Activated T-helper 1 cell treated with anti-CD3 and anti-CD28 coated beads, Interleukin-2, amount 50 U/mL, for 16 hours (primary cell): ENCODE results near the gene SPACA1.
"Not testable (repeated sequence)": the region's sequence is repeated elsewhere in the genome, so short reads cannot be mapped to it uniquely, and the experiment has no call there.

ENCODE experiments used
- DNase-seq, 2 donors: peaks; one replicate each; pipeline ENCODE4 v3.0.0-alpha.2; 2020; ENCODE audit warnings: low read depth in 1 of 2, low spot score in 1 of 2

Gene SPACA1, protein sequence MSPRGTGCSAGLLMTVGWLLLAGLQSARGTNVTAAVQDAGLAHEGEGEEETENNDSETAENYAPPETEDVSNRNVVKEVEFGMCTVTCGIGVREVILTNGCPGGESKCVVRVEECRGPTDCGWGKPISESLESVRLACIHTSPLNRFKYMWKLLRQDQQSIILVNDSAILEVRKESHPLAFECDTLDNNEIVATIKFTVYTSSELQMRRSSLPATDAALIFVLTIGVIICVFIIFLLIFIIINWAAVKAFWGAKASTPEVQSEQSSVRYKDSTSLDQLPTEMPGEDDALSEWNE

DNA sequence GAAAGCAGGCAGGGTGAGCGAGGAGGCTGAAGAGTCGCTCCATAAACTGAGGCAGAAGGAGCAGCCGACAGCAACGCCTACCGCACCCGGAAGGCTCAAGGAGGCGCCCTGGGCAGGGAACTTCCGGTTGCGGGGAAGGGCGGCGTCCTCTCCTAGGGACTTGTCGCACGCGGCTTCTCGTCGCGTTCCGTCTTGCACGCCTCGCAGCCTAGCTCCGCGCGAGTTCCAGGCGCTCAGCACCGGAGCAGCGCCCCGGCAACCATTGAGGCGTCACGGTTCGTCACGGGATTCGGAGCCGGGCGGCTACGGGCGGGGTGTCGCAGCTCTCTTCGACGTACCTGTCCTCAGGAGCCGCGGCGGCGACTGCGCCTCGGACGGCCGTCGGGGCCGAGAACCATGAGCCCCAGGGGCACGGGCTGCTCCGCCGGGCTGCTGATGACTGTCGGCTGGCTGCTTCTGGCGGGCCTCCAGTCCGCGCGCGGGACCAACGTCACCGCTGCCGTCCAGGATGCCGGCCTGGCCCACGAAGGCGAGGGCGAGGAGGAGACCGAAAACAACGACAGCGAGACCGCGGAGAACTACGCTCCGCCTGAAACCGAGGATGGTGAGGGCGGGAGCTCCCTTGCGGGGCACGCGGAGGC, at the start of gene SPACA1:
Gene SPACA1, plus strand, starts transcription at position 332 of the 641 bp plus-strand sequence. Its CDS starts 65 bp downstream, at position 397.
- no peak for DNase-seq

DNA sequence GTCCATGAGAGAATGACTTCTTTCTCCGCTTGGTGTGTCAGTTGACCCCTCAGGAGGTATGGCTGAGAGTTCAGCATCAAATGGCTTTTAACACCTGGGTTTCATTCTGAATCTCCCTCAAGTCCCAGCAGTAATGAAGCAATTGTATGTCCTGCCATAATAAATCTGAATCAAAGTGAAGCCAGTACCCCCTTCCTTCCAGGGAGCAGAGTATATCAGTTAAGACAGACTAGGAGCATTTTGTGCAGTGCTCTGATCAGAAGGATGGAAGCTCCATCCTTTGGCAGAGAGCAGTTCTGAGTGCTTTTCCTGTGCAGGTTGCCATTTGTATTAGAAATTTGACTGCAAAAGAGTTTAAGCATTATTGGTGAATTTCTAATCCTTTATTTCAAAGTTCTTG, 46.9 kb upstream of the SPACA1 start:
- DNase-seq: no peak

DNA sequence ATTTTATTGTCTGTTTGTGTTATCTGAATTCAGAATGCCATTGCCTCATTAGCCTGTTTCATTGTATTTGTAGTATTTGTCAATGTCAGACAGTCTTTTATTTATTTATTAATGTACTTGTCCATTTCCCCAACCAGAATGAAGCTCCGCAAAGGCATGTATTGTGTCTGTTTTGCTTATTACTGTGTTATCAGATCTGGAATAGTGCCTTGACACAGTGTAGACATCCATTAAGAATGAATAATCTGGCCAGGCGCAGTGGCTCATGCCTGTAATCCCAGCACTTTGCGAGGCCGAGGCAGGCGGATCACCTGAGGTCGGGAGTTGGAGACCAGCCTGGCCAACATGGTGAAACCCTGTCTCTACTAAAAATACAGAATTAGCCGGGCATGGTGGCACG, 46.4 kb upstream of the SPACA1 start:
- DNase-seq: not testable (repeated sequence)

DNA sequence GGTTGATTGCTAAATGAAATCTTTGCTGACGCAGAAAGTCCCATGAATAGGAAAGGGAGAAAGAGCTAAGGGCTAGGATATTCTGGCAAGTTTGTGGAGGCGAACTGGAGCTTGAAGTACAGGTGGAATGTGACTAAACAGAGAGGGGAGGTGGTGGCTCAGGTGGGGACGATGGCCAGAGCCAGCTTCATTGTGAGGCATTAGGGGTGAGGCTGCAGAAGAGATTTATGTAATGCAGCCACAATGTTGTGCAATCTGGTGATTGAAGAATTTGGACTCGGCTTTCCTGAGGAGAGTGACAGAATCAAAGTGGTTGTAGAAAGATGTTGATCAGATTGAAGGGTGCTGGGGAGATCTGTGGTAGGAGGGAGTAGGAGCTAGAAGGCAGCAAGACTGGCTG, 42.9 kb upstream of the SPACA1 start:
- no peak for DNase-seq

DNA sequence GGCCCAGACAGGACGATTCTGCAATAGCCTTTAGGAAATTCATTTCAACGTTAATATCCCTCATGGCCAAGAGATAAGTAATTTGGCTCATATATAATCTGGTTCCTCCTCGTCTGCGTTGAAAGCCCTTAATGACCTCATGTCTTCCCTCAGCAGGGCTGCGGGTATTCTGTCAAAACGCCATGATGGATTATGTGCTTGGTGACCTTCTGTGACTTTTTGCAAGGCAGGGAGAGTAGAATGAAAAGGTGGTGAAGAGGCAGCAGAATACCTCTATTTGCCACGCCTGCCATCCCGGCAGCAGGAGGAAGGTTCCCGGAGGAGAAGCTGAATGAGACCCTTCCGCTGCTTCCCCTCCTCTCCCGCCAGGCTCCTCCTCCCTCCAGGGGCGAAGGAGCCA, 41.1 kb upstream of the SPACA1 start:
- DNase-seq: no peak

DNA sequence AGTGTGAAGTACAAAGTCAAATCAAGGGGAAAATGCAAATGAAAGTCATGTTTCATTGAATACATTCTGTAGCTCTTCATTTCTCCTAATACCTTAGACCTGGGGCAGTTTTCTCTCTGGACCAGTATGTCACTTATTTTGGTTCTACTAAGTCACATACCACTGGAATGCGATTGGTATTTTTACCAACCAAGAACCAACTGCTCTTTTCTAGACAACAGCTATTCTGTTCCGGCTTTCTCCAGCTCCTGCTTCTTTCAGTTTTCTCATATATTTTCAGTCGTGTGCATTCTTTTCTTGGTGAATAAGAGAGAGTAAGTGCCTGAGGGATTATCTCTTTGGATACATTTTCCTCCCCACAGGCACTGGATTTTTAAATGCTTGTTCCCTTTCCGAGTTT, 39.2 kb upstream of the SPACA1 start:
- no peak for DNase-seq

DNA sequence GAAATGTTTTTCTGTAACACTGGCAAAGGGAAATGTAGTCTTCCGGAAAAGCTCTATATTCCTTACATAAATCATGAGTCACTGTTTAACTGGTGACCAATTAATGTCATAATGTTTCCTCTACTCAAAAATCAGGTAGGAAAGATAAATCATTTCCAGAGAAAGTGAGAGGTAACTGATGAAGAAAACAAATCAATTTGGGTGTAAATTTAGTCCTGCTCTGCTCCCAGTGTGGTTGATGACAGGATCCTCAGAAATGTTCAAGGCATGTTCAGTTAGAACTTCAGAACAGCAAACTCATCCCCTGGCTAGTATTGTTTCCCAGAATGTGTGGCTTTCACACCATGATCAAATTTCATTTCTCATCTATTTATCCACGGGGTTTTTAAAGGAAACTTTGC, 38.8 kb upstream of the SPACA1 start:
- DNase-seq: no peak

DNA sequence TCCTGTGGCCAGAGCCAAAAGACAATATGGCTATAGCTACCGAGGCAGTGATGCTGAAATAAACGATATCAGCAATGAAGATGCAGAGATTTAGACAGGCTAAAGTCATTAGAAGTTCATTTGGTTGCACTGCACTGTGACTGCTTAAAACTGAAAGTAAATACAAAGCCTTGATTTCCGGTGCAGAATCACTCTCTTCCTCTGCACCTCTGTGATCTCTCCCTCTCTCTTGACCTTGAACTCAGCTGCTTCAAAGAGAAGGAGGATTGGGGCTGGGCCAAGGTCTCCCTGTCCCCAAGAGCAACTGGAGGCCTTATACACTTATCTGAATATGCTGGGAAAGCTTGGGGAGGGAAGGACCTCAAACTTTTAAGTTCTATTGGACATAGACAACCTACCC, 34.6 kb upstream of the SPACA1 start:
- no peak for DNase-seq

DNA sequence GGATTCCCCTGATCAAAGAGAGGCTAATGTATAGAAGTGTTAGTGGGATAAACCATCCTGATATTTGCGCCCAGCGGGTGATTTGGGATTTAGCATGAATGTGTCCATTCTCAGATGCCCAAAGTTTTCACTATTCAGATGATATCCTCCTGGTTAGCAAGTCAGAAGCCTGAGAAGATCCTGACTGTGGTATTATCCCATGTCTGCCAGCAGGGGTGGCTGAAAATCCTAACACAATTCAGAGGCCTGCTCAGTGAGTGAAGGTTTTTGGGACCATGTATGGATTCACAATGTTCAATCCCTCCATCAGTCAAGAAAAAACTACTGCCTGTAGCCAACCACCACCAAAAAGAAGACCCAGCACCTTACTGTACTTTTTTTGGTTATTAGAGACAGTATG, 34.1 kb upstream of the SPACA1 start:
- DNase-seq: no peak

DNA sequence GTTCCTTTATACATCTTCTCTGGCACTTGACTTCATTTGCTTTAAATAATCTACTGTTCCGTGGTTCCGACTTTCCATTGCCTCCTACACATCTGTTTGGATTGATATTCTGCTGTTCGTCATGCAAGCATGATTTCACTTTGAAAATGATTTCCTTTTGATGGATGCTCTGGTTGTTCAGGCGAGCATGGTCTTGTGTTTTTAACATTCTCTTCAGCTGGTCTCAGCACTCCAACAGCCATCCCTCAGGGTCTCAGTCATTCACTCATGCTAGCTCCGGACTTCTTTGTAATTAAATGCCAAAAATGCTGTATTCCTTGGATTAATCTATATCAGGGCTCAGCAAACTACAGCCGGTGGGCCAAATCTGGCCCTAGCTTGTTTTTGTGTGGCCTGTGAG, 27.2 kb upstream of the SPACA1 start:
- DNase-seq: no peak

DNA sequence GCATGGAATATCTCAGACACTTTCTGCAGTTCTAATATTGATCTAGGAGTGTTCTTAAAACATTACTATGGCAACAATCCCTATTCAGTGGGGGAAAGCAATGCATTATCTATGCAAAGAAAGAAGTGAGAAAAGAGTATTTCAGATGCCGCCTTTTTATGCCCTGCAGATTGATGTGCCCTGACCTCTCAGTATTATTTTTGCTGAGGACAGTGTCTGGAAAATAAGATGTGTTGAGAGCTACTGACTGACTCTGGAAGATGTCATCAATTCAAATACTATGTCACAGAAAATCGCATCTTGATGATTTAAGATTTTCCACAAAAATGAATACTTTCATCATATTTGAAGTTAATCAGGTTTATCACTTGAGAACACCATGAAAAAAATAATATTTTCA, 22.9 kb upstream of the SPACA1 start:
- DNase-seq: no peak

DNA sequence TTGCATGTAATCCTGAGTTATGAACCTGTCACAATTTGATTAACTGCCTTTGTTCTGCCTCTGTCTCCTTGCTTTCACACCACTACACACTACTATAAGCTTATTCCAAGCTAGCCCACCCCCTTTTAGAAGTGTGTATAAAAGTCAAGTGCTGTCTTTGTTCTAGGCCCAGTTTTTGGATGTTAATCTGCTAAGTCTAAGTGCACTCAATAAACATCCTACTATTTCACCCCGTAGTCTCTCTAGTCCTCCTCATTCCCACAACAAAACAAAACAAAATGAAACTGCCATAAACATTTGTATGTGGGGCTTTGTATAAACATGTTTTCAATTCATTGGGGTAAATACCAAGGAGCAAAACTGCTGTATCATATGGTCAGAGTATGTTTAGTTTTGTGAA, 16.1 kb upstream of the SPACA1 start:
- DNase-seq: no peak

DNA sequence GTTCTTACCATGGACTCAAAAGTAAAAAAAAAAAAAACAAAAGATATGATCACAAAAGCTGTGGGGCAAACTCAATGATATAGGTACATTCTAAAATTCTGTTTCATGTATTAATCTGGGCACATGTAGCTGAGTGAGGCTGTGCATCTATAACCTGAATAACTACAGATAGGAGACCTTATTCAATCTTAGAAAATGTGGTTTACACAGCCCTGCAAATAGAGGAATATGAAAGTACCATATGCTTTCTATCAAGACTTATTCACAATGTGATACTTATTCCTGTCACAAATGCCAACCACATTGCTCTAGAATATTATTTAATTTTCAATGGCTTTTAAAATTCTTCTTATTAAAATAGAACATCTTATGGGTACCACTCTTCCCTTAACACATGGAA, 3.1 kb upstream of the SPACA1 start:
- no peak for DNase-seq

DNA sequence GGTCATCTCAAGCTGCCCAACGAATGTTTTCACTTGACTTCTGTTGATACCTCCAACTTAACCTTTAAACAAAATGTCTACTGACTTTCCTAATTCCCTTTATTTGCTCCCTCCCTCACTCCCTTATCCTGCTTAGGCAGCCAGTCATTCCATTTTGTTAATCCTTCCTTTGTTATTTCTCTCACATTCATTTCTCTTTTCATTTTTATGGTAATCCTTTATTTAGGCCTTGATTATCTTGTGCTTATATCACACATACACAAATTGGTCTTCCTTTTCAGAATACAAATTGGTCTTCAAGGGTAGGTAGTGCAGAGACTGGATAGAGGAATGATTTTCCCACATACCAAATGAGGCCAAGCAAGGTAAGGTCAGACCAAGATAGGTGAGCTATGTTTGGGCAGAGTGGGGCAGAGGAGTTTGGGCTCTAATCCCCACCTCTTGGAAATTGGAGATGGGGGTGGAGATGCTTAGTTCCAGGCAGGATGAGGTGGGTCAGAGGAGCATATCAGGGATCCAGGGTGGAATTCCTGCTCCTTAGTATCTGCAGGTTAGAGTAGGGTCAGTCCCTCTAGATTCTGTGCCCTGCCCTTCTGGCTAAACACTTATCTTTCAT, 2.0 kb upstream of the SPACA1 start:
- no peak for DNase-seq

DNA sequence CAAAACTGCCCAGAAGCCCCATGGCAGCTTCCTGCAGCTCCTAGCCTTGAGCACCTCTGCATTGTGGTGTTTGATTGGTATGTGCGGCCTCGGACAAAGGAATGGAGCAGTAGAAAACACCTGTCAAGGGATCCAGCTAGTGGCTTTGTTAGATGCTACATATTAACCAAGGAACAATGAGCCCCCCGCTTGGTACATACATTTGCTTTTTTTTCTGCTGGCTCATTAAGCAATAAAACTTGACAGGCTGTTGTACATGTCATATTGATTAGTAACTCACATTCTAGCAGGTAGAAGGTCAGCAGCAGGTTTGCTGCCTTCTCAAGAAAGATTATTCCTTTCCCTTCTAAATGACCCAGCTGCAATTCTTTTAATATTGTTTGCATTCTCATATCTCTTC, 937 bp downstream of the SPACA1 start:
- DNase-seq: no peak

DNA sequence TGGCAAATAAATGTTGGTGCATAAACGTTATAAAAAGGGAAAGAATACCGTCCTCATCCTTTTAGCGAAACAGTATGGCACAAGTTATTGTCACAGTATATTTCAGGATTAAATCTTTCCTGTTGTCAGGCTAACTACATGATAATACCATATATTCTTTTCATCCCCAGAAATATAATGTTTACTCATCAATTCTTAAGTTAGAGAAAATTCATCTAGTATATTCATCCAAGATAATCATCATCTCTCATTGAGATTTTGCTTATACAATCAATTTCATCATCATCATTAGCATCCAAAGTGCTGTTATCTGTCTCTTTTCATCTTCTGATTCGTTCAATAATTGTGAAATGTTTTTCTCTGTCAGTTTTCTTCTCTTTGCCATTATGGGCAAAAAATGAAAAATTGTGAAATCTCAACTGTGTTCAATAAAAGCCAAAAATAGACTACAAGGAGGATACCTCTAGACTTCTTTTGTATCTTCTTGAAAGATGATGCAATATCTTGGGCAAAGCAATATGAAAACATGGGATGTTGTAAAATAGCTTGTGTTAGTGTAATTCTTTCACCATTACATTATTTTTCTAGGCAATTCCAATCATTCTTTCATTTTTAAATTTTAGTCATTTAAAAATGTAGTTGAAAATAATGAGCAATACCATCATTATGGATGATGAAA, 2.6 kb downstream of the SPACA1 start:
- DNase-seq: no peak

DNA sequence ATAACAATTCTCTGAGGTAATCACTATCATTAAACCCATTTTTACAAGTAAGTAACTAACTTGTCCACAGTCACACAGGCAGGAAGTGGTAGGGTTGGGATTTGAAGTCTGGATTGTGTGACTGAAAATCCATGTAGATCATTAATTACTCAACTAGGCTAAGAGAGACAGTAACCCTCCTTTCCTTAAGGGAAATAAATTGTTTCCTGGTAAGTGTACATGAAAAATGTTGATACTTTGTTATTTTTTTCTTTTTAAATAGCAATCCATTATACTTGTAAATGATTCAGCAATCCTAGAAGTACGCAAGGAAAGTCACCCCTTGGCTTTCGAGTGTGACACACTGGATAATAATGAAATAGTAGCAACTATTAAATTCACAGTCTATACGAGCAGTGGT, 11.6 kb downstream of the SPACA1 start:
- DNase-seq: no peak

DNA sequence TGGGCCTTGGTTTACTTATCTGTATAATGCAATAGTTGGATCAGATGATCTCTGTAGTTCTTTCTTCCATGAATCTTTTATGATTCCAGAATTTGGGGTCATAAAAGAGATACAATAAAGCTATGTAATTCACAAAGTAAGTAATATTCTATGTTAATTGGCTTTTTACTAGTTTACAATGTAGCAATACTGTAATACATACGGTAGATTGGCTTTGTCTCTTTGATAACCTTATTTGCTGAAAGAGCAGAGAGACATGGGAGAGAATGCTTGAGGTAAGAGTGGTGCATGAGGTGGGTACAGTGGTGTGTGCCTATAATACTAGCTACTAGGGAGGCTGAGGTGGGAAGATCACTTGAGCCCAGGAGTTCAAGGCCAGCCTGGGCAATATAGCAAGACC, 14.7 kb downstream of the SPACA1 start:
- DNase-seq: no peak

DNA sequence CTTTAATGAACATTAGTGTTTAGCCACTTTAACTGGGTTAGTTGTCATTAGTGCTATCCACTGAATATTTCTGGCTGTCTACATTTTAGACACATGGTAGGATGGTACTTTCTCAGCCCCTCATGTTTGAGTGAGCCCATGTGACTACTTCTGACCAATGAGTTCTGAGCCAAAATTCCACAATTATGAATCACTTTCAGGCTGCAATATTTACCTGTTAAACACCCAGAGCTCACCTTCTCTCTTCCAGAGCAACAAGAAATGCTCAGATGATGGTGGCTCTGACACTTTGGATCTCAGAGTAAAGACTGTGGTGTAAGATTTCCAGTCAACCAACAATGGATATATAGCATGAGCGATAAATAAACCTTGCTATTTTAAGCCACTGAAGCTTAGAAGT, 24.8 kb downstream of the SPACA1 start:
- DNase-seq: no peak

DNA sequence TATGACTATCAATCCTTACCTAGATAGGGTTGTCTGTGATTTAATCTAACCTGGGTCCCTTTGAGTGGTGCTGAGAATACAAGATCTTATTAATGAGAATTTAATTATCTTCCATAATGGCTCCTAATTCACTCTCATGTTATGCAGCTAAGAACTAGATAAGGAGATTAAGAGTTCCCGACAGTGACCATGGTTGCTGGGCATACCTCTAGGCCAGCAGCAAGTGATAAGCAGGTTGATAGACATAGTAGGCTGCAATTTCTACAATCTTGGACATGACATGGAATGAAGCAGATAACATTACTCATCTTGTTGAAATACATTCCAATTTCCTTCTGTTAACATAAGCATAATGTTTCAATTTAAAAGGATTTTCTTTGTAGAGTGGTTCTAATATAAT, 27.1 kb downstream of the SPACA1 start:
- no peak for DNase-seq

DNA sequence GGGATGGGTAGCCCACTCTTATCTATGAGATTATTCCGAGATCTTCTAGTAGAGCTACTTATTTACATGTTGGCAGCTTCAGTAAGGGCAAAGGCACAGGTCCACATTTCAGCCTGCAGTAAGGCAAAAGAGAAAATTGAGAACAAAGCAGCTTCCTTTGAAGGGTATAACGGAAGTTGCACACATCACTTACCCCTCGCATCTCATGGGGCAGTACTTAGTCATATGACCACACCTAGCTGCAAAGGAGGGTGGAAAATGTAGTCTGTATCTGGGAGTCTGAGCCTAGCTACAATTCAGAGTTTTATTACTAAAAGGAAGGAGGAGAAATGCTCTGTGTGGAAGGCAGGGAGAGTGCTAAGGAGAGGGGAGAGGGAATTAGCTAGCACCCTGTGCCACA, 29.7 kb downstream of the SPACA1 start:
- DNase-seq: no peak

DNA sequence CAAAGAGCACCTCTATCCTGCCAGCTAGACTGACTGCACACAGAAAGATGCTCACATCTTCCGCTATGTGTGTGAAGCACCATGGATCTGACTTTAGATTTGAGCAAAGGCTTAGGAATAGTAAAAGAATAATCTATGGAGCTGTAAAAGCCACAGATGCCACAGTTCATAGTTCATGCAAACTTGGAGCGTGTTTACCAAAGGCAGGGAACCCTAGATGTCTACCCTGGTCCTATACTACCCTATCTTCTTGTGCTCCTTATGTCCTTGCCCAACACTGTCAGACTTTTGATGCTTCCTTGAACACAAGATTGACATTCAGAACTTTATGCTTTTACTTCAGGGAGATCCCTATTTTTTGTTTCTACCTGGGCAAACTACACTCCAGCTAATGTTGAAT, 39.2 kb downstream of the SPACA1 start:
- no peak for DNase-seq
